Keratinocyte (primary cell): ENCODE results near the gene NFATC2. TPM values are rescaled to one million over a fixed set of nuclear protein-coding genes. Genes with fewer than 3 reads are reported as not detected.
"Not testable (repeated sequence)": the region's sequence is repeated elsewhere in the genome, so short reads cannot be mapped to it uniquely, and the experiment has no call there.

Source experiments
- DNase-seq: peaks from one replicate; pipeline ENCODE4 v3.0.0-alpha.2; 2011; ENCODE audit warnings: low read depth, missing footprints, low spot score
- FAIRE-seq: peaks from 2 replicates; lab custom pipeline; 2011; peaks lifted over from hg19 to GRCh38; lab: Jason Lieb, UNC
- H2AFZ ChIP-seq: 2 replicates; pipeline ENCODE4 v1.6.0; 2012; ENCODE audit warnings: low read length, control low read depth, inconsistent platforms; ENCODE audit not compliant: control insufficient read depth
- H3K27ac ChIP-seq: 2 replicates; pipeline ENCODE4 v1.5.1; 2011; ENCODE audit warnings: low read length; ENCODE audit not compliant: control insufficient read depth, insufficient read depth
- H3K27me3 ChIP-seq: 3 replicates; pipeline ENCODE4 v1.6.0; 2011; ENCODE audit warnings: low read length; ENCODE audit not compliant: control insufficient read depth, insufficient read depth; ENCODE audit errors: extremely low read depth
- H3K36me3 ChIP-seq, 2 experiments: 2 replicates in 1 of 2; 3 replicates in 1 of 2; pipeline ENCODE4 v1.5.1; 2011; ENCODE audit warnings: low read length in 2 of 2, mild to moderate bottlenecking in 1 of 2; ENCODE audit not compliant: control insufficient read depth in 2 of 2, insufficient read depth in 2 of 2; ENCODE audit errors: extremely low read depth in 1 of 2
- H3K4me1 ChIP-seq: 3 replicates; pipeline ENCODE4 v1.5.1; 2011; ENCODE audit warnings: low read length; ENCODE audit not compliant: control insufficient read depth, insufficient read depth; ENCODE audit errors: extremely low read depth
- H3K4me2 ChIP-seq: 3 replicates; pipeline ENCODE4 v1.6.0; 2011; ENCODE audit warnings: low read depth, low read length; ENCODE audit not compliant: control insufficient read depth, insufficient read depth; ENCODE audit errors: extremely low read depth
- H3K4me3 ChIP-seq, 3 experiments: fragments of 200-600 bp in 1 of 3; sonication (generic) in 1 of 3; 2 replicates in 2 of 3; 3 replicates in 1 of 3; pipeline ENCODE4 v1.5.1; 2011 to 2016; ENCODE audit warnings: low read length in 3 of 3, mild to moderate bottlenecking in 3 of 3, control low read depth in 2 of 3, inconsistent platforms in 1 of 3, low read depth in 1 of 3, mixed read lengths in 1 of 3, mixed run types in 1 of 3, moderate library complexity in 1 of 3; ENCODE audit not compliant: control insufficient read depth in 2 of 3, insufficient read depth in 2 of 3; ENCODE audit errors: extremely low read depth in 1 of 3
- H3K79me2 ChIP-seq: 2 replicates; pipeline ENCODE4 v1.6.0; 2012; ENCODE audit warnings: low read length; ENCODE audit not compliant: control insufficient read depth, insufficient read depth
- H3K9ac ChIP-seq: 3 replicates; pipeline ENCODE4 v1.6.0; 2011; ENCODE audit warnings: low read length; ENCODE audit not compliant: control insufficient read depth, insufficient read depth; ENCODE audit errors: extremely low read depth
- H3K9me1 ChIP-seq: 3 replicates; pipeline ENCODE4 v1.6.0; 2011; ENCODE audit warnings: low read length; ENCODE audit not compliant: control insufficient read depth, insufficient read depth; ENCODE audit errors: extremely low read depth
- H3K9me3 ChIP-seq: 2 replicates; pipeline ENCODE4 v1.5.1; 2012; ENCODE audit warnings: low read depth, low read length; ENCODE audit not compliant: control insufficient read depth
- H4K20me1 ChIP-seq: 3 replicates; pipeline ENCODE4 v1.6.0; 2011; ENCODE audit warnings: low read length; ENCODE audit not compliant: control insufficient read depth, insufficient read depth; ENCODE audit errors: extremely low read depth
- CTCF ChIP-seq, 3 experiments: IDR thresholded peaks in 1 of 3; conservative IDR thresholded peaks in 1 of 3; optimal IDR thresholded peaks in 1 of 3; 2 replicates in 2 of 3; 3 replicates in 1 of 3; pipeline versions ENCODE3 to v1.5.1; 2011; ENCODE audit warnings: low read length in 3 of 3, mild to moderate bottlenecking in 3 of 3, moderate library complexity in 2 of 3, control low read depth in 1 of 3, inconsistent platforms in 1 of 3; ENCODE audit not compliant: insufficient read depth in 2 of 3; ENCODE audit errors: extremely low read depth in 1 of 3
- EZH2 ChIP-seq: IDR thresholded peaks from one replicate; pipeline ENCODE4 v1.6.1; 2012; ENCODE audit warnings: inconsistent platforms, mild to moderate bottlenecking, low read length, moderate library complexity
- dilution Hi-C: fragments of 300-500 bp; cut with MboI; formaldehyde crosslinking; loops from one replicate; pipeline ENCODE4 v1.7.0; 2020; ENCODE audit warnings: low sequenced_read_pairs; ENCODE audit not compliant: extremely low pct_ligation_motif_present
- polyA plus RNA-seq, 5 experiments: library from polyadenylated mRNA; depleted of rRNA in 3 of 5; stranded (reverse) in 3 of 5; stranded (forward) in 1 of 5; unstranded in 1 of 5; fragments of >200 nt; gene quantifications; 1 replicate in 1 of 5; 2 replicates in 3 of 5; 3 replicates in 1 of 5; pipeline versions ENCODE4 v1.2.1 to v1.2.3, GENCODE V29; 2011 to 2012; ENCODE audit warnings: missing spikeins in 2 of 5, low read depth in 1 of 5, low replicate concordance in 1 of 5

NFATC2 gene
- polyA plus RNA-seq, 1 donor (not counting 4 experiments of a cell fraction or from before 2014, with no cell fraction given) = 0.05 TPM

GRCh38 chr20:51540580-51540979 is 1.9 kb downstream of the NFATC2 start:
- Histone ChIP-seq H3K9ac (no peak overlapping the region), H3K4me2 (no peak overlapping the region), H3K9me1 (no peaks in the 10 kb centered on the region), H3K79me2 (no peaks in the 10 kb centered on the region), H3K36me3 (no peaks in the 10 kb centered on the region), H3K4me1 (peaks cover 8% of the 10 kb centered on the region), H3K27ac (no peak overlapping the region), H2AFZ (no peak overlapping the region), H4K20me1 (no peaks in the 10 kb centered on the region), H3K27me3 (peaks cover 49% of the 10 kb centered on the region), H3K9me3 (no peaks in the 10 kb centered on the region), H3K4me3 (no peak overlapping the region)
- DNase-seq (no peak), FAIRE-seq (no peak)
- dilution Hi-C loops = no loop called here
- TF ChIP-seq CTCF (optimal IDR thresholded peaks at IDR 0.05 in 1 of 3, IDR thresholded peaks at IDR 0.05 in 1 of 3, conservative IDR thresholded peaks at IDR 0.05 in 1 of 3; ENCODE audit: extremely low read depth in 1 of 3, insufficient read depth in 2 of 3, low read length in 3 of 3) (no peak), EZH2 (no peak)

DNA sequence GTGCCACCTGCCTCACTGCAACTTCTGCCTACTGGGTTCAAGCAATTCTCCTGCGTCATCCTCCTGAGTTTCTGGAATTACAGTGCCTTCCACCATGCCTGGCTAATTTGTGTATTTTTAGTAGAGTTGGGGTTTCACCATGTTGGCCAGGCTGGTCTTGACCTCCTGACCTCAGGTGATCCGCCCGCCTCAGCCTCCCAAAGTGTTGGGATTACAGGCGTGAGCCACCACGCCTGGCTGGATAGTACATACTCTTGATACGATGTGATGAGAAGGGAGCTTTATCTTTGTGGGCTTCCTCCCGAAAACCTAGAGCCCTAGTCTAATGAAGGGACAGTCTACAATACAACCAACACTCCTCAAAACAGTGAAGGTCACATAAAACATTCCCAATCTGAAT is 2.4 kb downstream of the NFATC2 start:
- peaks cover 45% of the 10 kb centered on the region for H3K27me3 ChIP-seq
- dilution Hi-C loops, DNase-seq, H3K4me2 ChIP-seq, FAIRE-seq, H3K4me1 ChIP-seq, H4K20me1 ChIP-seq, H3K79me2 ChIP-seq, H3K9me1 ChIP-seq, H3K36me3 ChIP-seq, H3K4me3 ChIP-seq, H3K9me3 ChIP-seq, H3K27ac ChIP-seq, H2AFZ ChIP-seq, H3K9ac ChIP-seq: not testable (repeated sequence)
